GM12878 (cell line): Measurements from ENCODE around the gene VASH2. TPM values are rescaled to one million over a fixed set of nuclear protein-coding genes. Genes with fewer than 3 reads are reported as not detected.

Experiments
- ATAC-seq: fragments of 200-7000 bp; cut with Tn5 transposase; 3 replicates; pipeline ENCODE4 v1.9.1; 2020; ENCODE audit warnings: mild to moderate bottlenecking, moderate library complexity
- BruUV-seq: library from RNA; stranded (reverse); fragments of 400-500 nt; replicated peaks from 2 replicates; lab custom pipeline; 2021; lab: Mats Ljungman, UMichigan
- CTCF ChIA-PET: fragments of 300-600 bp; sonication (Branson Sonifier 250); formaldehyde crosslinking; extraction: SDS; loops from one replicate; lab custom pipeline; 2021; ENCODE audit warnings: inconsistent platforms; lab: Yijun Ruan, JAX
- POLR2A ChIA-PET: fragments of 350-600 bp; formaldehyde crosslinking; extraction: SDS; loops from one replicate; lab custom pipeline; 2021; ENCODE audit warnings: inconsistent platforms; lab: Charles Lee
- RAD21 ChIA-PET: fragments of 300-600 bp; sonication (Branson Sonifier 250); formaldehyde crosslinking; loops from one replicate; lab custom pipeline; 2023; ENCODE audit warnings: antibody characterized with exemption; ENCODE audit not compliant: unreplicated experiment; lab: Charles Lee
- SMC1A ChIA-PET: fragments of 300-600 bp; sonication (Branson Sonifier 250); formaldehyde crosslinking; loops from one replicate; lab custom pipeline; 2023; ENCODE audit not compliant: unreplicated experiment, uncharacterized antibody; lab: Charles Lee
- DNase-seq: peaks from one replicate; pipeline ENCODE4 v3.0.0-alpha.2; 2011; ENCODE audit warnings: low read depth, low spot score
- FAIRE-seq: peaks from 3 replicates; lab custom pipeline; 2011; peaks lifted over from hg19 to GRCh38; lab: Jason Lieb, UNC
- H2AFZ ChIP-seq: 2 replicates; pipeline ENCODE4 v1.6.0; 2011; ENCODE audit warnings: low read depth, low read length, control low read depth; ENCODE audit not compliant: control insufficient read depth
- H3K27ac ChIP-seq: 2 replicates; pipeline ENCODE4 v1.5.1; 2011; ENCODE audit warnings: control low read depth; ENCODE audit not compliant: control insufficient read depth, insufficient read depth
- H3K27me3 ChIP-seq, 2 experiments: replicated peaks in 1 of 2; 2 replicates each; pipeline versions ENCODE4 v1.6.0 to v1.6.1; 2011; ENCODE audit warnings: low read length in 1 of 2; ENCODE audit not compliant: control insufficient read depth in 2 of 2, insufficient read depth in 2 of 2
- H3K36me3 ChIP-seq, 2 experiments: 2 replicates each; pipeline ENCODE4 v1.5.1; 2011; ENCODE audit warnings: low read length in 1 of 2; ENCODE audit not compliant: control insufficient read depth in 2 of 2, insufficient read depth in 2 of 2
- H3K4me1 ChIP-seq: 2 replicates; pipeline ENCODE4 v1.6.1; 2011; ENCODE audit warnings: mild to moderate bottlenecking, low read length, moderate library complexity, mixed read lengths; ENCODE audit not compliant: control insufficient read depth, insufficient read depth
- H3K4me2 ChIP-seq: 2 replicates; pipeline ENCODE4 v1.6.0; 2011; ENCODE audit warnings: control low read depth; ENCODE audit not compliant: control insufficient read depth, insufficient read depth
- H3K4me3 ChIP-seq: fragments of 200-600 bp; sonication (generic); 2 replicates; pipeline ENCODE4 v1.5.1; 2016
- H3K79me2 ChIP-seq: 2 replicates; pipeline ENCODE4 v1.6.0; 2011; ENCODE audit warnings: low read length; ENCODE audit not compliant: control insufficient read depth, insufficient read depth
- H3K9ac ChIP-seq: 2 replicates; pipeline ENCODE4 v1.8.0; 2011; ENCODE audit warnings: low read length, control low read depth, mixed read lengths; ENCODE audit not compliant: control insufficient read depth, insufficient read depth
- H3K9me3 ChIP-seq: replicated peaks from 3 replicates; pipeline ENCODE4 v1.5.1; 2011; ENCODE audit warnings: mild to moderate bottlenecking, low read length; ENCODE audit not compliant: control insufficient read depth, insufficient read depth
- H4K20me1 ChIP-seq: 2 replicates; pipeline ENCODE4 v1.6.0; 2011; ENCODE audit not compliant: control insufficient read depth, insufficient read depth
- ASH2L ChIP-seq: fragments of 300-600, 200-600 bp; sonication (generic); IDR thresholded peaks from 2 replicates; pipeline ENCODE4 v1.6.1; 2017; ENCODE audit warnings: low read depth, mild to moderate bottlenecking, borderline replicate concordance
- ATF7 ChIP-seq: fragments of 450-650 bp; IDR thresholded peaks from 2 replicates; pipeline ENCODE4 v1.6.1; 2016; ENCODE audit warnings: low read depth, mild to moderate bottlenecking
- EED ChIP-seq: sonication (generic); IDR thresholded peaks from 2 replicates; pipeline ENCODE4 v1.6.1; 2016; ENCODE audit warnings: antibody characterized with exemption, low read depth
- IKZF1 ChIP-seq: fragments of 450-650 bp; conservative IDR thresholded peaks from 2 replicates; pipeline ENCODE4 v1.6.1; 2017; ENCODE audit warnings: antibody characterized with exemption, mild to moderate bottlenecking
- IKZF2 ChIP-seq, 2 experiments: fragments of 450-650 bp; IDR thresholded peaks; 2 replicates each; pipeline ENCODE4 v1.6.1; 2017; ENCODE audit warnings: mild to moderate bottlenecking in 2 of 2, moderate library complexity in 2 of 2
- IRF4 ChIP-seq: IDR thresholded peaks from 2 replicates; pipeline ENCODE4 v1.6.1; 2011; ENCODE audit warnings: low read depth, low read length
- JUNB ChIP-seq: IDR thresholded peaks from 2 replicates; pipeline ENCODE4 v1.6.1; 2016; ENCODE audit warnings: antibody characterized with exemption, mild to moderate bottlenecking
- NR2F1 ChIP-seq: fragments of 450-650 bp; conservative IDR thresholded peaks from 2 replicates; pipeline ENCODE4 v1.6.1; 2017; ENCODE audit warnings: mild to moderate bottlenecking
- SPI1 ChIP-seq: IDR thresholded peaks from 2 replicates; pipeline ENCODE4 v1.6.1; 2011; ENCODE audit warnings: low read depth, mild to moderate bottlenecking, low read length, moderate library complexity, borderline replicate concordance; ENCODE audit not compliant: insufficient read depth
- TCF12 ChIP-seq: IDR thresholded peaks from 2 replicates; pipeline ENCODE4 v1.6.1; 2011; ENCODE audit warnings: low read depth, mild to moderate bottlenecking, low read length
- WGBS: methylation state at CpG from one replicate; pipeline ENCODE4 v1.1.6; 2016; ENCODE audit warnings: low lambda C conversion rate; ENCODE audit not compliant: insufficient replicate concordance, insufficient coverage; ENCODE audit errors: missing lambda C conversion rate; 5-methylcytosine and 5-hydroxymethylcytosine counted together
- in situ Hi-C: fragments of 300-500 bp; cut with MboI; formaldehyde crosslinking; loops from 9 replicates; pipeline ENCODE4 v1.14.3; 2018; ENCODE audit warnings: mixed read lengths
- intact Hi-C: fragments of 100-400 bp; cut with micrococcal nuclease; formaldehyde crosslinking; loops from one replicate; pipeline ENCODE4 v1.14.2; 2022; ENCODE audit not compliant: unreplicated experiment
- polyA plus RNA-seq, 11 experiments: library from polyadenylated mRNA; depleted of rRNA in 4 of 11; unstranded in 6 of 11; stranded (reverse) in 5 of 11; fragments of >200 nt; fragmentation: Nextera tagmentation in 4 of 11; fragmentation: Illumina TruSeq in 1 of 11; extraction: Ambion mirVana in 4 of 11; extraction: Trizol in 1 of 11; gene quantifications; 1 replicate in 1 of 11; 2 replicates in 10 of 11; pipeline versions ENCODE4 v1.2.1 to v1.2.3, GENCODE V29; 2011 to 2016; ENCODE audit warnings: inconsistent platforms in 2 of 11, missing spikeins in 2 of 11, low read depth in 1 of 11
- total RNA-seq, 4 experiments: library from RNA; depleted of rRNA in 3 of 4; stranded (reverse); fragments of >200 nt in 3 of 4; fragmentation: Illumina TruSeq in 1 of 4; extraction: Trizol in 1 of 4; gene quantifications; 2 replicates each; pipeline versions ENCODE4 v1.2.1 to v1.2.3, GENCODE V29; 2013 to 2021
- TF ChIP-seq, protein P1 (sequence below): fragments of 450-650 bp; IDR thresholded peaks from 2 replicates; pipeline ENCODE4 v1.6.1; 2017; ENCODE audit warnings: low read depth, mild to moderate bottlenecking, moderate library complexity
- TF ChIP-seq, protein P2 (sequence below): fragments of 450-650 bp; formaldehyde crosslinking; IDR thresholded peaks from 2 replicates; pipeline ENCODE4 v1.4.0; 2022; ENCODE audit warnings: mild to moderate bottlenecking, moderate library complexity

The VASH2 gene
- total and polyA plus RNA-seq, 10 of the 15 experiments (the other 5 are each of a cell fraction or from before 2014, with no cell fraction given) = 5.4 to 29.7 (median 21.7) TPM

DNA sequence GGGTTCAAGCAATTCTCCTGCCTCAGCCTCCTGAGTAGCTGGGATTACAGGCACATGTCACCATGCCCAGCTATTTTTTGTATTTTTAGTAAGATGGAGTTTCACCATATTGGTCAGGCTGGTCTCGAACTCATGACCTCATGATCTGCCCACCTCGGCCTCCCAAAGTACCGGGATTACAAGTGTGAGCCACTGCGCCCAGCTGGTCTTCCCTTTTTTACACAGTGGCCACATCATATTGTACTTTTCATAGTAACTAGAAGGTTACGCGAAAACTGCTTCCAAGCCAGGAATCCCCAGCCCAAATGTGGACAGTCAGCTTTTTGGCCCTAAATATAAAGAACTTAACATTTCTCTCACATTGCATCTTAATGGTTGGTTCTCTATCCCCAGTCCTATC lies 4.2 kb downstream of the VASH2 start:
- FAIRE-seq (no peak), ATAC-seq (no peak), DNase-seq (no peak)
- Histone ChIP-seq H3K9ac (peak overlapping the region; percentile 55; the same call in 1 of the 2 replicates), H3K4me3 (peak overlapping the region; percentile 95), H3K4me1 (peaks cover 63% of the 10 kb centered on the region), H3K27me3 (no peaks in the 10 kb centered on the region), H3K4me2 (peak overlapping the region; percentile 64), H4K20me1 (no peaks in the 10 kb centered on the region), H3K79me2 (peaks cover 85% of the 10 kb centered on the region), H3K36me3 (peaks cover 0 to 5% of the 10 kb centered on the region in 2 experiments; a peak in 2 of 4 replicates), H3K9me3 (no peaks in the 10 kb centered on the region), H2AFZ (no peak overlapping the region), H3K27ac (peak overlapping the region; percentile 92)
- intact Hi-C loops = loop anchor here (2.0 to 5.0 kb wide), 5 partner anchors 24 to 342 kb away; no protein-coding TSS in a partner anchor
- CTCF ChIA-PET = interaction anchor here (0.8 to 2.8 kb wide), 11 partner anchors 9 to 139 kb away, joined by 3 to 15 read pairs (median 4); no protein-coding TSS in a partner anchor
- in situ Hi-C loops = no loop called here
- WGBS = 48% methylated on average over 6 of the region's 6 CpGs
- RAD21 ChIA-PET = interaction anchor here (0.8 to 3.6 kb wide), 11 partner anchors 10 to 140 kb away, joined by 3 to 17 read pairs (median 6); no protein-coding TSS in a partner anchor
- TF ChIP-seq TCF12 (peak; percentile 66), ASH2L (no peak), NR2F1 (no peak), ATF7 (no peak), IKZF2 (IDR thresholded peaks at IDR 0.05) (peak in 1 of 2 experiments; percentile 36; a peak in 1 of 4 replicates), IRF4 (peak; percentile 32; the same call in 1 of the 2 replicates), EED (peak; percentile 63), SPI1 (peak; percentile 37; the same call in 1 of the 2 replicates), JUNB (peak; percentile 27; the same call in 1 of the 2 replicates), IKZF1 (peak; percentile 17; the same call in 1 of the 2 replicates)
- TF ChIP-seq, protein P1, sequence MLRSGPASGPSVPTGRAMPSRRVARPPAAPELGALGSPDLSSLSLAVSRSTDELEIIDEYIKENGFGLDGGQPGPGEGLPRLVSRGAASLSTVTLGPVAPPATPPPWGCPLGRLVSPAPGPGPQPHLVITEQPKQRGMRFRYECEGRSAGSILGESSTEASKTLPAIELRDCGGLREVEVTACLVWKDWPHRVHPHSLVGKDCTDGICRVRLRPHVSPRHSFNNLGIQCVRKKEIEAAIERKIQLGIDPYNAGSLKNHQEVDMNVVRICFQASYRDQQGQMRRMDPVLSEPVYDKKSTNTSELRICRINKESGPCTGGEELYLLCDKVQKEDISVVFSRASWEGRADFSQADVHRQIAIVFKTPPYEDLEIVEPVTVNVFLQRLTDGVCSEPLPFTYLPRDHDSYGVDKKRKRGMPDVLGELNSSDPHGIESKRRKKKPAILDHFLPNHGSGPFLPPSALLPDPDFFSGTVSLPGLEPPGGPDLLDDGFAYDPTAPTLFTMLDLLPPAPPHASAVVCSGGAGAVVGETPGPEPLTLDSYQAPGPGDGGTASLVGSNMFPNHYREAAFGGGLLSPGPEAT = 0 out of 2 replicates have a peak, but pooled peaks have one; percentile 5
- TF ChIP-seq, protein P2, sequence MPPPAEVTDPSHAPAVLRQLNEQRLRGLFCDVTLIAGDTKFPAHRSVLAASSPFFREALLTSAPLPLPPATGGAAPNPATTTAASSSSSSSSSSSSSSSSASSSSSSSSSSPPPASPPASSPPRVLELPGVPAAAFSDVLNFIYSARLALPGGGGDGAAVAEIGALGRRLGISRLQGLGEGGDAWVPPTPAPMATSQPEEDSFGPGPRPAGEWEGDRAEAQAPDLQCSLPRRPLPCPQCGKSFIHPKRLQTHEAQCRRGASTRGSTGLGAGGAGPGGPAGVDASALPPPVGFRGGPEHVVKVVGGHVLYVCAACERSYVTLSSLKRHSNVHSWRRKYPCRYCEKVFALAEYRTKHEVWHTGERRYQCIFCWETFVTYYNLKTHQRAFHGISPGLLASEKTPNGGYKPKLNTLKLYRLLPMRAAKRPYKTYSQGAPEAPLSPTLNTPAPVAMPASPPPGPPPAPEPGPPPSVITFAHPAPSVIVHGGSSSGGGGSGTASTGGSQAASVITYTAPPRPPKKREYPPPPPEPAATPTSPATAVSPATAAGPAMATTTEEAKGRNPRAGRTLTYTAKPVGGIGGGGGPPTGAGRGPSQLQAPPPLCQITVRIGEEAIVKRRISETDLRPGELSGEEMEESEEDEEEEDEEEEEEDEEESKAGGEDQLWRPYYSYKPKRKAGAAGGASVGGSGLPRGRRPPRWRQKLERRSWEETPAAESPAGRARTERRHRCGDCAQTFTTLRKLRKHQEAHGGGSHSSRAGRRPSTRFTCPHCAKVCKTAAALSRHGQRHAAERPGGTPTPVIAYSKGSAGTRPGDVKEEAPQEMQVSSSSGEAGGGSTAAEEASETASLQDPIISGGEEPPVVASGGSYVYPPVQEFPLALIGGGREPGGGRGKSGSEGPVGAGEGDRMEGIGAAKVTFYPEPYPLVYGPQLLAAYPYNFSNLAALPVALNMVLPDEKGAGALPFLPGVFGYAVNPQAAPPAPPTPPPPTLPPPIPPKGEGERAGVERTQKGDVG (CRISPR knock-in tag) = no peak
- POLR2A ChIA-PET = interaction anchor here (0.6 to 7.4 kb wide), 11 partner anchors 11 to 1278 kb away, joined by 3 to 55 read pairs (median 7); partner anchors contain the start of genes FLVCR1, NSL1 and TATDN3
- BruUV-seq = TSS peak; percentile 37
- SMC1A ChIA-PET = interaction anchor here (1.1 to 6.1 kb wide), 21 partner anchors 12 to 387 kb away, joined by 3 to 75 read pairs (median 8); no protein-coding TSS in a partner anchor
